CD4-positive, alpha-beta T cell treated with Interferon gamma for 1 hour (primary cell): ENCODE data around the gene RALGDS.
"Not testable (repeated sequence)": the region's sequence is repeated elsewhere in the genome, so short reads cannot be mapped to it uniquely, and the experiment has no call there.

Source experiments
- DNase-seq: peaks from one replicate; pipeline ENCODE4 v3.0.0-alpha.2; 2020

The RALGDS gene

GRCh38 chr9:133103987-133104505, 17.0 kb downstream of the RALGDS start:
- DNase-seq, result no peak

- peak; percentile 48 for DNase-seq
These were observed 17.7 kb downstream of the RALGDS start for GRCh38 chr9:133103183-133103986.

- DNase-seq, result no peak
These were observed 18.6 kb downstream of the RALGDS start for GRCh38 chr9:133102190-133103021.

GRCh38 chr9:133101356-133102189, 19.5 kb downstream of the RALGDS start:
- no peak for DNase-seq

- DNase-seq, result no peak
These were observed 20.3 kb downstream of the RALGDS start for GRCh38 chr9:133100506-133101355.

GRCh38 chr9:133099726-133100505, 21.1 kb downstream of the RALGDS start:
- no peak for DNase-seq

GRCh38 chr9:133098871-133099270, 22.2 kb downstream of the RALGDS start:
- DNase-seq, result no peak

GRCh38 chr9:133098104-133098754, 22.8 kb downstream of the RALGDS start:
- DNase-seq, result no peak

GRCh38 chr9:133094842-133095393, 26.1 kb downstream of the RALGDS start:
- DNase-seq, result no peak

GRCh38 chr9:133094351-133094750, 26.7 kb downstream of the RALGDS start:
- DNase-seq, result not testable (repeated sequence)

- DNase-seq, result no peak
These were observed 30.2 kb downstream of the RALGDS start for GRCh38 chr9:133090752-133091385.

- no peak for DNase-seq
These were observed 30.9 kb downstream of the RALGDS start for GRCh38 chr9:133090187-133090586.

- DNase-seq, result no peak
These were observed 31.8 kb downstream of the RALGDS start for GRCh38 chr9:133089271-133089671.

GRCh38 chr9:133088756-133089155, 32.3 kb downstream of the RALGDS start:
- DNase-seq, result no peak

GRCh38 chr9:133088146-133088750, 32.8 kb downstream of the RALGDS start:
- no peak for DNase-seq

GRCh38 chr9:133087429-133088145, 33.5 kb downstream of the RALGDS start:
- DNase-seq, result no peak

GRCh38 chr9:133086894-133087293, 34.1 kb downstream of the RALGDS start:
- no peak for DNase-seq

GRCh38 chr9:133086212-133086860, 34.7 kb downstream of the RALGDS start:
- DNase-seq, result not testable (repeated sequence)
